ENCODE data around the gene SCAMP1. TPM values are rescaled to one million over a fixed set of nuclear protein-coding genes. Genes with fewer than 3 reads are reported as not detected.

SCAMP1 gene
- total RNA-seq, 1 donor from 2014 or later, result 42.8 TPM

DNA sequence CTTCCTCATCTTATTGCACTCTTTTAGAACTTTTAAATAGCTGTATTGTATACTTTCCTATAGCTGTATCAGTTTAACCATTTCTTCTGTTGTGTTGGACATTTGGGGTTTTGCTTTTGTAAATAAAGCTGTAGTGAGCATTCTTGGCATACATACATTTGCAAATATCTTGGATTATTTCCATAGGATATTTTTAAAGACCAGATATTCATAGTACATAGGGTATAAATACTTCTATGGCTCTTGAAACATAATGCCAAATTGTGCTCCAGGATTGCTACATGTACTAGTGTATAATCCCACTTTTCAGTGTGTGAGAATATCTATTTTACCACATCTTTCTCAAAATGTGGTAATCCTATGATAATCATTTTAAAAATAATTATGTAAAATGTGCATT is 51.2 kb downstream of the SCAMP1 start:
- intact Hi-C loops (cut with DNase I), result no loop called here
- Histone ChIP-seq H3K27ac (no peak overlapping the region), H3K9me3 (no peaks in the 10 kb centered on the region), H3K4me1 (no peaks in the 10 kb centered on the region), H3K4me3 (no peak overlapping the region), H3K36me3 (peaks cover 8% of the 10 kb centered on the region), H3K27me3 (ENCODE audit: low read depth) (no peaks in the 10 kb centered on the region)
- DNase-seq (no peak), ATAC-seq (no peak)
- TF ChIP-seq, protein P1, sequence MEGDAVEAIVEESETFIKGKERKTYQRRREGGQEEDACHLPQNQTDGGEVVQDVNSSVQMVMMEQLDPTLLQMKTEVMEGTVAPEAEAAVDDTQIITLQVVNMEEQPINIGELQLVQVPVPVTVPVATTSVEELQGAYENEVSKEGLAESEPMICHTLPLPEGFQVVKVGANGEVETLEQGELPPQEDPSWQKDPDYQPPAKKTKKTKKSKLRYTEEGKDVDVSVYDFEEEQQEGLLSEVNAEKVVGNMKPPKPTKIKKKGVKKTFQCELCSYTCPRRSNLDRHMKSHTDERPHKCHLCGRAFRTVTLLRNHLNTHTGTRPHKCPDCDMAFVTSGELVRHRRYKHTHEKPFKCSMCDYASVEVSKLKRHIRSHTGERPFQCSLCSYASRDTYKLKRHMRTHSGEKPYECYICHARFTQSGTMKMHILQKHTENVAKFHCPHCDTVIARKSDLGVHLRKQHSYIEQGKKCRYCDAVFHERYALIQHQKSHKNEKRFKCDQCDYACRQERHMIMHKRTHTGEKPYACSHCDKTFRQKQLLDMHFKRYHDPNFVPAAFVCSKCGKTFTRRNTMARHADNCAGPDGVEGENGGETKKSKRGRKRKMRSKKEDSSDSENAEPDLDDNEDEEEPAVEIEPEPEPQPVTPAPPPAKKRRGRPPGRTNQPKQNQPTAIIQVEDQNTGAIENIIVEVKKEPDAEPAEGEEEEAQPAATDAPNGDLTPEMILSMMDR (IDR thresholded peaks at IDR 0.05), result no peak

DNA sequence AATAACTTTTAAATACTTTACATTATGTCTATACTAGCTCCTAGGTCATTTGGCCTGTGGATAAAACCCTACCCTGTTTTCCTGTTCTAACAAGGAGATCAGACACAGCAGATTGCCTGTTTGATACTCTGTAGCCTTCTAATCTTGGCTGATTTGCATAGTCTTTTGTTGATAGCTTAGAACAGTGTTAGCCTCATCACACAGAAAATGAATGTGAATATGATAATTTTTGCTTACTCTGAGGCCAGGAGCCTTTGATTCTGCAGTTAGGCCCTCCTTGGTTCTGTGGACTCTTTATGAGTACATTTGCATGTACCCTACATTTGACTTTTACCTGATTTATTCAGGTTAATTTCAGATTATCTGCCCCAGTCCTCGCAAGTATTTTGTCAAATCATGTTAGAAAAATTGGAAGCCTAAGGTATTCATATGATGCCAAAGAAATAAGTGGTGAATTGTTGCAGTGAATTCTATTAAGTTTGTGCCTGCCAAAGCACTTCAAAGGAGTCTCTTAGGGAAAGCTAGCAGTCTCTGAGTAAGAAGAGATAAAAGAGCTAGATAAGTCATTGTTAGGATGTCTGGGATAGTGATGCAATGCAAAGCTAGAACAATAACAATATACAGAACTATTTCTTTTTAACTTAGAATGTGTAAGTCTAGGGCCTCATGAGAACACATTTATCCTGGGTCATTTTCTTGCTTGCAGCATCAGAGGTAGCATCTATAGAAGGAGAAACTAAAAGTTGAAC is 56.4 kb downstream of the SCAMP1 start:
- Histone ChIP-seq H3K4me1 (no peaks in the 10 kb centered on the region), H3K27me3 (ENCODE audit: low read depth) (no peaks in the 10 kb centered on the region), H3K9me3 (no peaks in the 10 kb centered on the region), H3K4me3 (no peak overlapping the region), H3K36me3 (peaks cover 42% of the 10 kb centered on the region), H3K27ac (no peak overlapping the region)
- no peak for ATAC-seq
- intact Hi-C loops (cut with DNase I), result no loop called here
- TF ChIP-seq, protein P1 (IDR thresholded peaks at IDR 0.05), result no peak
- no peak for DNase-seq

DNA sequence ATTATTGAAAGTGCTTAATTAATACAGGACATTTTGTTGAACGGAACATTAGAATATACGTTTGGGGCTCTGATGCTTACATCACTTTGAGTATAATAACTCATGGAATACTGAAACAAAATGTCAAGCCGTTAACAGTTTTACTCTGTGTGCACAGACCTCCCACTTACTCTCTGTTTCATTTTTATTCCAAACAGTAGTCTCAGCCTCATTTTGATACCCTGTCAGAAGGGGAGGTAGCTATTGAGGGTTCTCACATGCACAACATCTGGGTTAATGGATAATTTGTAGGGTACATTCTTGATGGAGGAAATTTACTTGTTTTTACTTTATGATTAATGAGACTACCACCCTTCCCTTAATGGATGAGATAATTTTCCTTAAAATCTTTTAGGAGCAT is 59.0 kb downstream of the SCAMP1 start:
- no peaks in the 10 kb centered on the region for H3K27me3 ChIP-seq (ENCODE audit: low read depth)
- intact Hi-C loops (cut with DNase I), result no loop called here
- peaks cover 53% of the 10 kb centered on the region for H3K36me3 ChIP-seq
- no peaks in the 10 kb centered on the region for H3K4me1 ChIP-seq
- no peak overlapping the region for H3K4me3 ChIP-seq
- TF ChIP-seq, protein P1 (IDR thresholded peaks at IDR 0.05), result no peak
- DNase-seq (no peak), ATAC-seq (no peak)
- H3K27ac ChIP-seq, result no peak overlapping the region
- H3K9me3 ChIP-seq, result no peaks in the 10 kb centered on the region

DNA sequence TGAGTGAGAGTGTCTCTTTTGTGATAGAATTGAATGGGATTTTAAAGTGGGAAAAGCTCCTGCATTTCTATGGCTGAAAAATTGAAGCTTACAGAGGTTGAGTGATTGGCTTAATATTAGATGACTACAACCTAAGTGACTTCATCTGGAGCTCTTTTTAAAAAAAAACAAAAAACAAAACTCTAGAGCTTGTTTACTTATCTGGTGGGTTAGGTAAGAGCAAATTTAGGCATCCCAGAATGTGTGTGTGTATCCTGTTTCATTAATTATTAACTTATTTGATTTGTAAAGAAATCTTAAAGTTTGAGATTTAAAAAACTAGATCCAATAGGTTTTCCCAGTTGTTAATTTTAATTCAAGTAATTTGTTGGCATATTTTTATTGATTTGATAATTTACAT is 60.1 kb downstream of the SCAMP1 start:
- DNase-seq, result no peak
- Histone ChIP-seq H3K9me3 (no peaks in the 10 kb centered on the region), H3K27me3 (ENCODE audit: low read depth) (no peaks in the 10 kb centered on the region), H3K4me1 (no peaks in the 10 kb centered on the region), H3K36me3 (peaks cover 53% of the 10 kb centered on the region), H3K4me3 (no peak overlapping the region), H3K27ac (no peak overlapping the region)
- ATAC-seq, result no peak
- TF ChIP-seq, protein P1 (IDR thresholded peaks at IDR 0.05), result no peak
- intact Hi-C loops (cut with DNase I), result no loop called here

DNA sequence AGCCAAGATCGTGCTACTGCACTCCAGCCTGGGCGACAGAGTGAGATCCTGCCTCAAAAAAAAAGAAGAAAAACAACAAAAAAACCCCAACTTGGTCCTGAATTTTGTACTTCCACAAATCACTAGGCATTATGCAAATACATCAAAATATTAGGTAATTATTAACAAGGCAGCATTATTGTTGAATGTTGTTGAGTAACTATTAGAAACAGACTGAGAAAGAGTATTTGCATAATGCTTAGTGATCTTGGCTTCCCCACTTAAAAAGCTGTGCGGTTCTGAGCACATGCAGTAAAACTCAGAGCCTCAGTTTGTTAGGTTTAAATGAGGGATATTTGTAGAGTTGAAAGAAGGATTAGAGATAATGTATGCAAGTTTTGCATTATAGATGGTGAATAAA is 64.2 kb downstream of the SCAMP1 start:
- H3K36me3 ChIP-seq, result peaks cover 23% of the 10 kb centered on the region
- intact Hi-C loops (cut with DNase I), result no loop called here
- H3K27ac ChIP-seq, result no peak overlapping the region
- H3K27me3 ChIP-seq (ENCODE audit: low read depth), result no peaks in the 10 kb centered on the region
- no peaks in the 10 kb centered on the region for H3K9me3 ChIP-seq
- DNase-seq, result no peak
- H3K4me1 ChIP-seq, result no peaks in the 10 kb centered on the region
- TF ChIP-seq, protein P1 (IDR thresholded peaks at IDR 0.05), result no peak
- ATAC-seq, result no peak
- H3K4me3 ChIP-seq, result no peak overlapping the region

All from lower lobe of right lung (tissue), 2 donors.